Activated gamma-delta T cell treated with anti-CD3 and anti-CD28 coated beads, Interleukin-2, amount 50 U/mL, for 16 hours (primary cell): ENCODE measurements around the gene MT1E.
"Not testable (repeated sequence)": the region's sequence is repeated elsewhere in the genome, so short reads cannot be mapped to it uniquely, and the experiment has no call there.

Experiments
- DNase-seq: peaks from one replicate; pipeline ENCODE4 v3.0.0-alpha.2; 2020; ENCODE audit warnings: low read depth

Gene MT1E

DNA sequence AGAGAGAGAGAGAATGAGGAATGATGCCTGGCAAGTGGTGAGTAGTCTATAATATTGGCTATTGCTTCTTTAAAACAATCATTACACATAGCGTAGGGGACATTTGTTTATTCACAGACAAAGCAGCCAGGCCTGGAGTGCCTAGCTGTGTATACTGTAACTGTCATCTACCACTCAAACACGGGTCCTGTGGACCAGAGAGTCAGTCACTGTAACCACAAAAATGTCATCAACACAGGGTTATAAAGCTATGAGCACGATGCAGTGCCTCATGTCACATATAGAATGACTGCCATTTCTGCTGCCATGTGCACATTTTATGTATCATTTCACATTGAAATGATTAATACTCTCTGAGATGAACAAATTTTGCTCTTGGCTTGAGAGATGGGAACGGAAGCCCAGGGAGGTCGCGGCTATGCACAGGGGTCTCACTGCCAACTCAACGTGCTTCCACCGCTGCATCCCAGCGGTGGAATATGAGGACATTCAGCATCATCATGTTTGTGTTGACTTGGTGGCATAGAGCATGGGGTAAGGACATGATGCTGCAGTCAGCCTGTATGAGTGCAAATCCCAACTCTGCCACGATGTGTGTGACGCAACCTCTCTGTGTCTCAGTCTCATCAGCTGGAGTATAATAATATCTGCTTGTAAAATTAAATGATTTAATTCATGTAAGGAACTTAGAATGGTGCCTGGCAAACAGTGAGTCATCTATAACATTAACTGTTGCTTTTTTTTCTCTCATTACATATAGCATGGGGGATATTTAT, 47.4 kb downstream of the MT1E start:
- no peak for DNase-seq

DNA sequence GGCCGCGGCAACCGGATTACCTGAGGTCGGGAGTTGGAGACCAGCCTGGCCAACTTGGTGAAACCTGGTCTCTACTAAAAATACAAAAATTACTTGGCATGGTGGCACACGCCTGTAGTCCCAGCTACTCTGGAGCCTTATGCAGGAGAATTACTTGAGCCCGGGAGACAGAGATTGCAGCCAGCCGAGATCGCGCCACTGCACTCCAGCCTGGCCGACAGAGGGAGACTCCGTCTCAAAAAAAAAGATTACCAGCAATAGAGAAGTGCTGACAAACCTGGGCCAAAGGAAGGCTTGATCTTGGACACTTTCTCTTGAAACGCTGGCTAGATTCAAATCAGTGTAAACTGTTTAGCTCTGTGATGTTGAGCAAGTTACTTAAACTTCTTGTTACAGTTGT, 48.3 kb downstream of the MT1E start:
- no peak for DNase-seq

DNA sequence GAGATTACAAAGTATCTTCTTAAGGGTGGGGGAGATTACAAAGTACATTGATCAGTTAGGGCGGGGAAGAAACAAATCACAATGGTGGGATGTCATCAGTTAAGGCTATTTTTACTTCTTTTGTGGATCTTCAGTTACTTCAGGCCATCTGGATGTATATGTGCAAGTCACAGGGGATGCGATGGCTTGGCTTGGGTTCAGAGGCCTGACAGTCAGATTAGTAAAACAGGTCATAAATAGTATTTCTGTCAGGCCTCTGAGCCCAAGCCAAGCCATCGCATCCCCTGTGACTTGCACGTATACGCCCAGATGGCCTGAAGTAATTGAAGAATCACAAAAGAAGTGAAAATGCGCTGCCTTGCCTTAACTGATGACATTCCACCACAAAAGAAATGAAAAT, 49.0 kb downstream of the MT1E start:
- DNase-seq: not testable (repeated sequence)

DNA sequence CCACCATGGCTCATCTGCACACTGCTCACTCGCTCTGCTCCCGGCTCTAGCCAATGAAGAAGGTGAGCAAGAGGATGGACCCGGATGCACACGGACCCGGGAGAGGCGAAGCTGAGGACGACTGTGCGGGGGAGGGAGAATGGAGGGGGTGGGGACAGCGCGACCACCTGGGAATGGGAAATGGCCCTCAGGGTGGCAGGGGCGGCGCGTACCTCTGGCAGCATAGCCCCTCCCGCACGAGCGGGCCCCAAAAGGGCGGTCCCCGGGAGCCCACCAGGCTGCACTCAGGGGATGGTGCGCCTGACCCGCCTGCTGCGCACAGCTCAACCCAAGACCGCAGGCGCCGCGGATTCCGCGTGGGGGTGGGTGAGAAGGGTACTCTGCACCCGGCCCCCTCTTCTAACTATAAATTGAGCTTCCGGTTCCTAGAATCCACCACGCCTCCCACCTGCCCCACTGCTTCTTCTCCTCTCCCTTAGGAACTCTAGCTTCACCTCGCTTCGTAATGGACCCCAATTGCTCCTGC, 50.2 kb downstream of the MT1E start:
- peak; percentile 29 for DNase-seq
